Keratinocyte (primary cell): Measurements from ENCODE around the gene SOCS4. TPM values are rescaled to one million over a fixed set of nuclear protein-coding genes. Genes with fewer than 3 reads are reported as not detected.

Experiments used
- DNase-seq: peaks from one replicate; pipeline ENCODE4 v3.0.0-alpha.2; 2011; ENCODE audit warnings: low read depth, missing footprints, low spot score
- FAIRE-seq: peaks from 2 replicates; lab custom pipeline; 2011; peaks lifted over from hg19 to GRCh38; lab: Jason Lieb, UNC
- H2AFZ ChIP-seq: 2 replicates; pipeline ENCODE4 v1.6.0; 2012; ENCODE audit warnings: low read length, control low read depth, inconsistent platforms; ENCODE audit not compliant: control insufficient read depth
- H3K27ac ChIP-seq: 2 replicates; pipeline ENCODE4 v1.5.1; 2011; ENCODE audit warnings: low read length; ENCODE audit not compliant: control insufficient read depth, insufficient read depth
- H3K27me3 ChIP-seq: 3 replicates; pipeline ENCODE4 v1.6.0; 2011; ENCODE audit warnings: low read length; ENCODE audit not compliant: control insufficient read depth, insufficient read depth; ENCODE audit errors: extremely low read depth
- H3K36me3 ChIP-seq, 2 experiments: 2 replicates in 1 of 2; 3 replicates in 1 of 2; pipeline ENCODE4 v1.5.1; 2011; ENCODE audit warnings: low read length in 2 of 2, mild to moderate bottlenecking in 1 of 2; ENCODE audit not compliant: control insufficient read depth in 2 of 2, insufficient read depth in 2 of 2; ENCODE audit errors: extremely low read depth in 1 of 2
- H3K4me1 ChIP-seq: 3 replicates; pipeline ENCODE4 v1.5.1; 2011; ENCODE audit warnings: low read length; ENCODE audit not compliant: control insufficient read depth, insufficient read depth; ENCODE audit errors: extremely low read depth
- H3K4me2 ChIP-seq: 3 replicates; pipeline ENCODE4 v1.6.0; 2011; ENCODE audit warnings: low read depth, low read length; ENCODE audit not compliant: control insufficient read depth, insufficient read depth; ENCODE audit errors: extremely low read depth
- H3K4me3 ChIP-seq, 3 experiments: fragments of 200-600 bp in 1 of 3; sonication (generic) in 1 of 3; 2 replicates in 2 of 3; 3 replicates in 1 of 3; pipeline ENCODE4 v1.5.1; 2011 to 2016; ENCODE audit warnings: low read length in 3 of 3, mild to moderate bottlenecking in 3 of 3, control low read depth in 2 of 3, inconsistent platforms in 1 of 3, low read depth in 1 of 3, mixed read lengths in 1 of 3, mixed run types in 1 of 3, moderate library complexity in 1 of 3; ENCODE audit not compliant: control insufficient read depth in 2 of 3, insufficient read depth in 2 of 3; ENCODE audit errors: extremely low read depth in 1 of 3
- H3K79me2 ChIP-seq: 2 replicates; pipeline ENCODE4 v1.6.0; 2012; ENCODE audit warnings: low read length; ENCODE audit not compliant: control insufficient read depth, insufficient read depth
- H3K9ac ChIP-seq: 3 replicates; pipeline ENCODE4 v1.6.0; 2011; ENCODE audit warnings: low read length; ENCODE audit not compliant: control insufficient read depth, insufficient read depth; ENCODE audit errors: extremely low read depth
- H3K9me1 ChIP-seq: 3 replicates; pipeline ENCODE4 v1.6.0; 2011; ENCODE audit warnings: low read length; ENCODE audit not compliant: control insufficient read depth, insufficient read depth; ENCODE audit errors: extremely low read depth
- H3K9me3 ChIP-seq: 2 replicates; pipeline ENCODE4 v1.5.1; 2012; ENCODE audit warnings: low read depth, low read length; ENCODE audit not compliant: control insufficient read depth
- H4K20me1 ChIP-seq: 3 replicates; pipeline ENCODE4 v1.6.0; 2011; ENCODE audit warnings: low read length; ENCODE audit not compliant: control insufficient read depth, insufficient read depth; ENCODE audit errors: extremely low read depth
- CTCF ChIP-seq, 3 experiments: IDR thresholded peaks in 1 of 3; conservative IDR thresholded peaks in 1 of 3; optimal IDR thresholded peaks in 1 of 3; 2 replicates in 2 of 3; 3 replicates in 1 of 3; pipeline versions ENCODE3 to v1.5.1; 2011; ENCODE audit warnings: low read length in 3 of 3, mild to moderate bottlenecking in 3 of 3, moderate library complexity in 2 of 3, control low read depth in 1 of 3, inconsistent platforms in 1 of 3; ENCODE audit not compliant: insufficient read depth in 2 of 3; ENCODE audit errors: extremely low read depth in 1 of 3
- EZH2 ChIP-seq: IDR thresholded peaks from one replicate; pipeline ENCODE4 v1.6.1; 2012; ENCODE audit warnings: inconsistent platforms, mild to moderate bottlenecking, low read length, moderate library complexity
- dilution Hi-C: fragments of 300-500 bp; cut with MboI; formaldehyde crosslinking; loops from one replicate; pipeline ENCODE4 v1.7.0; 2020; ENCODE audit warnings: low sequenced_read_pairs; ENCODE audit not compliant: extremely low pct_ligation_motif_present
- polyA plus RNA-seq, 5 experiments: library from polyadenylated mRNA; depleted of rRNA in 3 of 5; stranded (reverse) in 3 of 5; stranded (forward) in 1 of 5; unstranded in 1 of 5; fragments of >200 nt; gene quantifications; 1 replicate in 1 of 5; 2 replicates in 3 of 5; 3 replicates in 1 of 5; pipeline versions ENCODE4 v1.2.1 to v1.2.3, GENCODE V29; 2011 to 2012; ENCODE audit warnings: missing spikeins in 2 of 5, low read depth in 1 of 5, low replicate concordance in 1 of 5

The SOCS4 gene
- polyA plus RNA-seq, 1 donor (not counting 4 experiments of a cell fraction or from before 2014, with no cell fraction given): 14.1 TPM

GRCh38 chr14:54981698-54982097 is 45.3 kb upstream of the SOCS4 start:
- DNase-seq: no peak
- Histone ChIP-seq H3K4me3 (no peak overlapping the region), H3K4me1 (no peaks in the 10 kb centered on the region), H3K9me1 (no peaks in the 10 kb centered on the region), H3K4me2 (no peak overlapping the region), H4K20me1 (no peaks in the 10 kb centered on the region), H2AFZ (no peak overlapping the region), H3K27me3 (no peaks in the 10 kb centered on the region), H3K9me3 (no peaks in the 10 kb centered on the region), H3K9ac (no peak overlapping the region), H3K36me3 (peaks cover 0 to 10% of the 10 kb centered on the region in 2 experiments), H3K79me2 (no peaks in the 10 kb centered on the region), H3K27ac (no peak overlapping the region)
- FAIRE-seq: no peak
- dilution Hi-C loops: no loop called here
- TF ChIP-seq CTCF (optimal IDR thresholded peaks at IDR 0.05 in 1 of 3, IDR thresholded peaks at IDR 0.05 in 1 of 3, conservative IDR thresholded peaks at IDR 0.05 in 1 of 3; ENCODE audit: extremely low read depth in 1 of 3, insufficient read depth in 2 of 3, low read length in 3 of 3): no peak
- no peak for TF ChIP-seq EZH2

DNA sequence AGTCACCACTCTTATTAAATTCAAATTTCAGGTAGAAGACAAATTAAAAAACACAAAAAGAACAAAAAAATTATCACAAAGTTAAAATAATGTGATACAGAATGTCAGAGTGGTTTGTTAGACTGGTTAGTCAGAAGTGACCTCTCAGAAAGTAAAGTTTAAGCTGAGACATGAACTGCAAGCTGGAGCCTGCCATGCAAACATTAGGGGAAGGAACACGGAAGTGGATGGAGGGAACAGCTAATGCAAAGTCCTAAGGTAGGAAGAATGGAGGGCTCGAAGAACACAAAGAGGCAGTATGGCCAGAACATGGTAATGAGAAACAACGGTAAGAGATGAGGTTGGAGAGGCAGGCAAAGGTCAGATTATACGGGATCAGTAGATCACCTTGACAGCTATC is 41.9 kb upstream of the SOCS4 start:
- Histone ChIP-seq H3K9ac (no peak overlapping the region), H2AFZ (no peak overlapping the region), H3K9me3 (no peaks in the 10 kb centered on the region), H3K9me1 (no peaks in the 10 kb centered on the region), H3K79me2 (no peaks in the 10 kb centered on the region), H3K36me3 (peaks cover 0 to 6% of the 10 kb centered on the region in 2 experiments), H3K4me1 (no peaks in the 10 kb centered on the region), H3K27me3 (no peaks in the 10 kb centered on the region), H3K27ac (no peak overlapping the region), H3K4me2 (no peak overlapping the region), H4K20me1 (no peaks in the 10 kb centered on the region), H3K4me3 (no peak overlapping the region)
- dilution Hi-C loops: no loop called here
- FAIRE-seq: no peak
- DNase-seq: no peak
- no peak for TF ChIP-seq EZH2

DNA sequence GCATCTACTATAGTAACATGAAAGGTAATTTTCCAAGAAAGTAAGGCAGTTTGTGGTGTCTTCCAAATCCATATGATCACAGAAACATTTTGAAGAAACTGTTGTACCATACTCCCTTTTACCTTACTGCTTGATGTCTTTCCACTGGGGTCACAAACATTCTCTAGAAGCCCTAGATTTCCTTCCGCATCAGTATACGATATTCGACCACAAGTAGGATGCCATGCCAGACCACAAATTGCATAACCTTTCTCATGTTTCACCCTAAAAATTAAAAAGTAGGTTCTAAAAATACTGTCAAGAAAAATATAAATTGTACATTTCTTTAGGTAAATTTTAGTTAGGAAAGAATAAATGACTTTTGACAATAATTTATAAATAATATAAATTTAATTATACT is 26.7 kb upstream of the SOCS4 start:
- dilution Hi-C loops: no loop called here
- FAIRE-seq (no peak), DNase-seq (no peak)
- Histone ChIP-seq H3K27ac (no peak overlapping the region), H3K9me3 (no peaks in the 10 kb centered on the region), H3K4me3 (no peak overlapping the region), H3K36me3 (peaks cover 1 to 7% of the 10 kb centered on the region in 2 experiments), H3K9me1 (no peaks in the 10 kb centered on the region), H3K27me3 (no peaks in the 10 kb centered on the region), H4K20me1 (no peaks in the 10 kb centered on the region), H3K4me2 (no peak overlapping the region), H3K79me2 (no peaks in the 10 kb centered on the region), H2AFZ (no peak overlapping the region), H3K9ac (no peak overlapping the region), H3K4me1 (no peaks in the 10 kb centered on the region)
- no peak for TF ChIP-seq CTCF (optimal IDR thresholded peaks at IDR 0.05 in 1 of 3, IDR thresholded peaks at IDR 0.05 in 1 of 3, conservative IDR thresholded peaks at IDR 0.05 in 1 of 3; ENCODE audit: extremely low read depth in 1 of 3, insufficient read depth in 2 of 3, low read length in 3 of 3)
- no peak for TF ChIP-seq EZH2
